ENCODE data around the gene KRT27.
"Not testable (repeated sequence)": the region's sequence is repeated elsewhere in the genome, so short reads cannot be mapped to it uniquely, and the experiment has no call there.

The KRT27 gene, protein sequence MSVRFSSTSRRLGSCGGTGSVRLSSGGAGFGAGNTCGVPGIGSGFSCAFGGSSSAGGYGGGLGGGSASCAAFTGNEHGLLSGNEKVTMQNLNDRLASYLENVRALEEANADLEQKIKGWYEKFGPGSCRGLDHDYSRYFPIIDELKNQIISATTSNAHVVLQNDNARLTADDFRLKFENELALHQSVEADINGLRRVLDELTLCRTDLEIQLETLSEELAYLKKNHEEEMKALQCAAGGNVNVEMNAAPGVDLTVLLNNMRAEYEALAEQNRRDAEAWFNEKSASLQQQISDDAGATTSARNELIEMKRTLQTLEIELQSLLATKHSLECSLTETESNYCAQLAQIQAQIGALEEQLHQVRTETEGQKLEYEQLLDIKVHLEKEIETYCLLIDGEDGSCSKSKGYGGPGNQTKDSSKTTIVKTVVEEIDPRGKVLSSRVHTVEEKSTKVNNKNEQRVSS

DNA sequence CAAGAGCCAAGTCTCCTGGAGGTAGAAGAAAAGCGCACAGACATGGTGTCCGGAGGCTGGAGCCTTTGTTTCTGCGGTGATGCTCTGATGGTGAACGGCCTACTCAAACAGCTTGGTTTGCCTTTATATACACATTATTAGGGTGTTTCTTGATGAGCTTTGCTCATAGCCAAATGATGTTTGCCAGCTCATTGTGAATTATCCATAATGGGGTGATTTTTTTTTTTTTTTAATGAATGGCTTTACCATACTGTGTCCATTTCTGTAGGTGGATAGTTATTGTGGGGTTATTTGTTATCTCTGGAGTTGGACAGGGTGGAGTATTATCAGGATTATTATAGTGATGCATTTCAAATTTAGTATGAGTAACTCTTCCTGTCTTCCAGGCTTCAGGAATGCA is at the start of gene KRT27:
TSS of gene KRT27 (minus strand) at position 101 of the 400 bp plus-strand sequence. CDS start at position 44, 57 bp downstream.
- no peak for DNase-seq

DNA sequence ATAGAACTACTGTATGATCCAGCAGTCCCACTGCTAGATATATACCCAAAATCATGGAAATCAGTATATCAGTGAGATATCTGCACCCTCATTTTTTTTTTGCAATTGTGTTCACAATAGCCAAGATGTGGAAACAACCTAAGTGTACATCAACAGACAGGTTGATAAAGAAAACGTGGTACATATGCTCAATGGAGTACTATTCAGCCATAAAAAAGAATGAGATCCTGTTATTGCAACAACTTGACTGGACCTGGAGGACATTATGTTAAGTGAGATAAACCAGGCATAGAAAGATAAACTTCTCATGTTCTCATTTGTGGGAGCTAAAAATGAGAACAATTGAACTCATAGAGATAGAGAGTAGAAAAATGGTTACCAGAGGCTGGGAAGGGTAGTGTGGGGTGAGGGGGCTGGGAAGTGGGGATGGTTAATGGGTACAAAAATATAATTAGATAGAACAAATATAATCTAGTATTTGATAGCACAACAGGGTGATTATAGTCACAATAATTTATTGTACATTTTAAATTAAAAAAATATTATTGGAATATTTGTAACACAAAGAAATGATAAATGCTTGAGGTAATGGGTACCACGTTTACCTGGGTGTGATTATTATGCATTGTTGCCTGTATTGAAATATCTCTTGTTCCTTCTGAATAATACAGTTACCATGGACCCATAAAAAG is 47.9 kb upstream of the KRT27 start:
- no peak for DNase-seq

DNA sequence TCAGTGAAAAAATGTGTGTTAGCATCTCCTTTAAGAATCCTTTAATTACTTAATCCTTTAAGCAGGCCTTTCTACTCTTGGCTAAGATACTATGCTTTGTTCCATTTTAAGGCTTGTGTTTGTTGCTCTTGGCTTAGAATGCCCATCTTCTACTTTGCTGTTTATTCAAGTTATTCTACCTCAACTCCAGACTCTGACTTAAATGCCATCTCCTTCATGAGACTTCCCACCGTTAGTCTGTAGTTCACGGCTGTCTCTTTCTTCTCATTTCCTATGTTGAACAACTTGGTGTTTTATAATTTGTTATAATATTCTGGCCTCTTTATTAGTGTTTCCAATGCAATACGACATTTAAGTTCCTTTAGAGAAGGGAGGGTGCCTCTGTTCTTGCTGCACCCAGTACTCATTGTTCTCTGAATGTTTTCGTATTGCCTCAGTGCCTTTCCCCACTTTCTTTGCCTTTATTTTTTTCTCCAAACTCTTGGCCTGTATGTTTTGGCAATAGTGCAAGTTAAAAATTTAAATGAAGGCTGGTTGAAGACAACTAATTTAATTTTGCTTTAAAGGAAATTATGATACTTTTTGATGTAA is 46.2 kb upstream of the KRT27 start:
- no peak for DNase-seq

DNA sequence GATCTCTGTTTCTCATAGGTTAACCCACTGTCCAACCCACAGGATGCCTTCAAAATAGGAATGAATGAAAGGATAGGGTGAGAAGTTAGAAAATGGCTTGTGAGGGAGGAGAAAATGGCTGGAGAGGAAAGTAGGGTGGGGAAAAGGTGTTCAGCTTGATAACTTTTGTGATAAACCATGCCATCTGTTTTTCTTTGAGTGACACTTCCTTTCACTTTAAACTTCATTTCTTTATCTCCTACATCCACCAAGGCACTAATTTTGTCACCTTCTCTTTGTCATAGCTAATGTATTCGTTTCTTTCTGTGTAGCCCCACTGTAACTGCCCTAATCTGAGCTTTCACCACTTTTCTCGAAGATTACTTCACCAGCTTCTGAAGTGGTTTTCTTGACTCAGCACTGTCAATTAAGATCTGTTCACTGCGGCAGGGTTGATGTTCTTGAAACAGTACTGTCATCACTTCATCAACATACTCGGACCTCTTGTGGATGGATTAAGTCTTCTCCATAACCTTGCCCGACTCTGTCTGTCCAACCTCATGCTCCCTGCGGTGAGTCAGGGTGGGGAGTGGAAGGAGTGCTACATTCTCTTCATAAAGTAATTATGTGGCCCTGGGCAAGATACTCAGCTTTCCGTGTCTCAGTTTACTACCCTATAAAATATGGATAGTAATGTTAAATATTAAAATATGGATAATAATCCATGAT is 45.5 kb upstream of the KRT27 start:
- DNase-seq = no peak

DNA sequence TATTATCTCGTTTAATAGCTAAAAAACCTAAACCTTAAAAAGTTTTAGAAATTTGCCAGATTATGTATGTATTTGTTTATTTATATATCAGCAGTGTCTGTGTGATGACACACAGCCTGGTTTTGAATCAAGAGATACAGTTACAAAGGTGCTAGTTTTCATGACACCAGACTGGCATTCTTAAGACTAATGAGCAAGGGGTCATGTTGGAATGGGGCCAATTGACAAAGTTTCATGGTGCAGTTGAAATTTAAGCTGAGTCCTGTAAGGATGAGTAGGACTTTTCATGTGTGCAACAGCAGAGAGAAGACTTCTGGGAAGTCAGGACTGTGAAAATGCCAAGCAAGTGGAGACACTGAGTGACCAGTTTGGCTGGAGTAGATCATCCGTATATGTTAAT is 43.2 kb upstream of the KRT27 start:
- no peak for DNase-seq

DNA sequence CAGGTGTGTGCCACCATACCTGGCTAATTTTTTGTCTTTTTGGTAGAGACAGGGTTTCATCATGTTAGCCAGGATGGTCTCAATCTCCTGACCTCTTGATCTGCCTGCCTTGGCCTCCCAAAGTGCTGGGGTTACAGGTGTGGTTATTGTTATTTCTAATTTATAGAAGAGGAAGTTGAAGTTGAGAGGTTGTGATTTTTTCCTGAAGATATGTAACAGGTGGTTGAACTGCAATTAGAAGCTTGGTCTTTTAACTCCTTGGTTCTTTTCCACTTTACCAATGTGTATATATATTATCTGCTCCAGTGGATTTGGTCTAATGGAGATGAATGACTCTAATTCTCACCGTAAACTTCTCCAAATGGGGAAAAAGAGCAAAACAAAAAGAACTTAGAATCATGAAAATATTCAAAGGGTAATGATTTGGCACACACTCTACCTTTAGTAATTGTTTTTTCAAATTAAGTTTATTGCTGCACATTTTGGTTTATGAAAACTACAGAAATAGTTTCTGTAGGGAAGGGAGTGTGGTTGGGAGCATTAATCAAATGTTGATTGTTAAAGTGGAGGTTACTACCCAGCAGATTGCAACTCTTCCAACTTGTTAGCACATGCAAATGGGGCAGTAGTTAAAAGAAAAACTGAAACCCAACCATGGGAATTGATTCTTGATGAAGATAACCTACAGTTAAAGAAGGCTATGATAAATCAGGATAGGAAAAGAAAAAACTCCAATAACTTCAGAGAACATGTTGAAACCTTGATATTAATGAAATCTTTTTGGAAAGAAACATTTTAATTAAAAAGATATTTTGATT is 41.9 kb upstream of the KRT27 start:
- no peak for DNase-seq

DNA sequence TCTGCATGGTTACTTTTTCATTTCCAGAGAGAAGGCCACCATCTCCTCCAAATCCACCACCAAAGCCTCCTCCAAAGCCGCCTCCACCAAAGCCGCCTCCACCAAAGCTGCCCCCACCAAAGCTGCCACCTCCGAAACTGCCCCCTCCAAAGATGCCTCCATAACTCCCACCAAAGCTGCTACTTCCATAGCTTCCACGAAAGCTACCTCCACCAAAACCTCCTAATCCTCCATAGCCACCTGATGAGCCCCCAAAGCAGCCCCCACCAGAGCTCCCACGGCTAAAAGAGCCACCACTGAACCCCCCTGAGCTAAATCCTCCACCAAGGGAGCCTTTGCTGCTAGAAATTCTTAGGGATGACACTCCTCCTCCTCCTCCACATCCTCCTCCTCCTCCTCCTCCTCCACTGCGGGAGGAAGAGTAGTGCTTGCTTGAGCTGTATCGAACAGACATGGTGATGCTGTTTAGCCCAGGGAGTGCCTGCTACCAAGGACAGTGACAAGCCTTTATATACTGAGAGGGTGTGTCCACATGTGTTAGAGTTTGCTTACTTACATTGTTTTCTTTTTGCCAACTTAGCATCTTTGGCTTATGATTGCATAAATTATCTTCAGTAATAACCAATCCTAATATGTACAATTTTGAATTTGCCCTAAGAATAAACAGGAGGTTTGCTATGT is 39.9 kb upstream of the KRT27 start, which contains the start of gene KRT10:
TSS of gene KRT10 (minus strand) at position 483 of the 681 bp plus-strand sequence. CDS start at position 454, 29 bp downstream.
- no peak for DNase-seq

DNA sequence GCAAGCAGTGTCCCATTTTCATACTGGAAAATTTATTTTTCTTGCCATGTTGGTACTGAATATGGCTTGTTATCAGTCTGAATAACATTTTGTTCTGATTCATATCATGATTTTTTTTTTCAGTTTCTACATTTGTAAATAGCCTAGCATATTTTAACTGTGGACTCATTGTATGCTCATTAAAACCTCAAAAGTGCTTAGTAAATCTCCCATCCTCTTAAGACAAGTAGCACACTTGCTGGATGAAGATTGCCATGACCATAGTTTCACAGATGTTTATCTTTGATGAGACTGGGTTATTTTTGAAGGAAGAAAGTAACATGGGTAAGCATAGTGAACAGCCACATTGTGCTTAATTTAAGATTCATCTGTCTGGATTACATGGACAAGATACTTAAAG is 39.2 kb upstream of the KRT27 start:
- no peak for DNase-seq

DNA sequence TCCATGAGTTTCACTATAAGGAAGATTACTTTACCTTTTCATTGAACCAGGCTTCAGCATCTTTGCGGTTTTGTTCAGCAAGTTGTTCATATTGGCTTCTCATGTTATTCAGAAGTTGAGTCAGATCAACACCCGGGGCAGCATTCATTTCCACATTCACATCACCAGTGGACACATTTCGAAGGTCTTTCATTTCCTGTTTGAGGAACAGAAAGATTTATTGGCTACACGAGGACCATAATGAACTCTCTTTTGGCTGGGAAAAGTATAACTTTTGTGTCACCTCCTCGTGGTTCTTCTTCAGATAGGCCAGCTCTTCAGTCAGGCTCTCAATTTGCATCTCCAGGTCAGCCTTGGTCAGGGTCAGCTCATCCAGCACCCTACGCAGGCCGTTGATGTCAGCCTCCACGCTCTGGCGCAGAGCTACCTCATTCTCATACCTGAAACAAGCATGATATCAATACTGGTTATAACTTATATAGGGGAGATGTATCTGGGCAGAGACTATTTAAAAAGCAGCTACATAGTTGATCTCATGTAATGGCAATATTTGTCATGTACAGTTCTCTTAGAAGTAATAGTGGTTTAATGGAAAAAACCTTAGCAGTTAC is 38.0 kb upstream of the KRT27 start:
- DNase-seq = no peak

DNA sequence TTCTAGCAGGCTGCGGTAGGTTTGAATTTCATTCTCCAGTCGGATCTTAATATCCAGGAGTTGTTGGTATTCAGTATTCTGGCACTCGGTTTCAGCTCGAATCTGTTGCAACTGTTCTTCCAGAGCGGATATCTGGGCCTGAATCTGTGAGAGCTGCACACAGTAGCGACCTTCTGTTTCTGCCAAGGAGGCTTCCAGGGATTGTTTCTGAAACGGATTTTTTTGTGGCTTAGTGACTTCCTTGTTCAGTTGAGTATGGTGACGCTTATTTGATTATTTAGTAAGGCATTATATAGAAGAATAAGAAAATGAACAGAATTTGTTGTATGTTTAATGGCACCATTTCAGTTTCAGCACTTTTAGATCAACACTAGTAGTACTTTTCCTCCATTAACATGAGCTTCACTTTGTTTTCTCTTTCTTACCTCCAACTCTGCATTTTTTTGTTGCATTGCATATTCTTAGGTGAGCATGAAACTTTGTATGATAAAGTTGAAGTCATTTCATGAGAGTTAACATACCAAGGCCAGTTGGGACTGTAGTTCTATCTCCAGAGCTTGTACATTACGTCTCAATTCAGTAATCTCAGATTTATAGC is 37.3 kb upstream of the KRT27 start:
- no peak for DNase-seq

DNA sequence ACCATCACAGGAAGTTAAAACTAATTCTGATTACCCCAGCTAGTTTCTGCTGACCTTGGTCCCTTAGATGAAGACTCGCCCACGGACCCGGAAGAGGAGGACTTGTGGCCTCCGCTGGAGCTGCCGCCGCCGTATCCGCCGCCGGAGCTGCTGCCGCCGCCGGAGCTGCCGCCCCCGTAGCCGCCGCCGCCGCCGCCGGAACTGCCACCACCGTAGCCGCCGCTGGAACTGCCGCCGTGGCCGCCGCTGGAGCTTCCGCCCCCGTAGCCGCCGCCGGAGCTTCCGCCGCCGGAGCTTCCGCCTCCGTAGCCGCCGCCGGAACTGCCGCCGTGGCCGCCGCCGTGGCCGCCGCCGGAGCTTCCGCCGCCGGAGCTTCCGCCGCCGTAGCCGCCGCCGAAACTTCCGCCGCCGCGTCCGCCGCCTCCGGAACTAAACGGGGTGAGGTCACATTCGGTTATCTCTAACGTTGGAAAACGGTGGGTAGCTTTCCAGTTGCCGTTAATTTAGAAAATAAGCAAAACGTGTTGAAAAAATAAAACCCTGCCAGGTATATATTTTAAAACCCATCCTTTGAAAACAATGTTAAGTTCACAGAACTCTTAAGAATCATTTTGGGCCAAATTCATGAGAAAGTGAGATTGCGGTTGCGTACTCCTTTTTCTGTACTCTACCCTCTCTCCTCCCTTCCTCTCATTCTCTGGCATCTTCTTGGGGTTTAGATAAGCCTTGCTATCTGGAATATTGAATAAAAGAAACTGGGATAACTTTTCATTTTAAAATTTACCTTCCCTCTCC is 36.6 kb upstream of the KRT27 start:
- peak; percentile 89 for DNase-seq

DNA sequence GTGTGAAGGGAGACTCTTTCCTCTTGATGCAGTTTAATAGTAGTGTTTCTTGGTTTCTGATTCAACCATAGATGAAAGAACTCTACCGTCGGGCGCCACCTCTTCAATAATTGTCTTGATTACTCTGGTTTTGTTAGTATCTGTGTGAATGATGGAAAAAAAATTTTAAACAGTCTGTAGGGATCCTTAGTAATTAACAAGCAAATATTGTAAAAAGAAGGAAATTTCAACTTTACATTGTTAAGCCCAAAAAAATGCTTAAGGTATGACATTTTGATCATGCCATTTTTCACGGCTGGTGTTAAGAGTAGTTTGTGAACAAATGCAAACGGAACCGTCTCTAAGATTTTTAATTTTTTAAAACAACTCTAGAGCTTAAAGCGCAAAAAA is 36.0 kb upstream of the KRT27 start:
- DNase-seq = no peak

DNA sequence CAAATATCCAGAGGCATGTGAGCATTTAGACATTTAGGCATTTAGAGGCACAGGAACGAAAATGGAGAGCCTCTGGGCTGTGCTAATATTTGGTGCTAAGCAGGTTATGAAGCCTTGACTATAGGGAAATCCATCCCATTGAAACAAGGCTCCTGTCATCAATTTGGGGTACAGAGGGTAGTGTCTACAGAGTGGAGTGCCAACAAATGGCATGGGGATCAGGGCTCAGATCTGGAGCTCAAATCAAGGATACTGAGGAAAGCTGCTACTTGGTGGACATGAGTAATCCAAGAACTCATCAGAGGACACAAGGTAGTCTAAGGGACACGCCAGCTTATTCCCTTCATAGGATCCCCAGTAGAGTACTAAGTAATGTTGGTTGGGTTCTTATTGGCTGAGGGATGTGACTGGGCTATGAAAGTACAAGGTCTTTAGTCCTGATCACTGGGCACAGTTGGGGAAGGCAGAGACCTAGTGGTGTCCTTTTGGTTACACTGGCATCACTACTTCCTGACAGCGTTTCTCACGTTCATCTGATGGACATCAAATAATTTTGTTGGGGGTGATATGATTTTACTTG is 34.8 kb upstream of the KRT27 start:
- DNase-seq = no peak

DNA sequence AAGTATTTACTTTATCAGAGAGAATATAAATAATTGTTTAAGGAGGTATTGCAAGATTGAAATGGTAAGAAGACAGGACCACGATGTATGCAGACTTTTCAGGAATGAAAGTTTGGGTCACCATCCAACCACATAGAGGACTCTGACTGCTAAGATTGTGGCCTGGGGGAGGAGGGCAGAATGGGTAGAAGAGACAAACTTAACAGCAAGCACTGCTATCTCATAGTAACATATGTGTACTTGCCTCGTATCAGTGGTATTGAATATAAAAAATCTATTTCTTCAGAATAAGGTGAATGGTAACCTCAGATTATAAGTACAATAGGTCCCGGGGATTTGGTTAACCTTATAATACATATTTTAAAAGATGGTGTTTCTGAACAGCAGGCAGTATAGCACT is 34.2 kb upstream of the KRT27 start:
- no peak for DNase-seq

DNA sequence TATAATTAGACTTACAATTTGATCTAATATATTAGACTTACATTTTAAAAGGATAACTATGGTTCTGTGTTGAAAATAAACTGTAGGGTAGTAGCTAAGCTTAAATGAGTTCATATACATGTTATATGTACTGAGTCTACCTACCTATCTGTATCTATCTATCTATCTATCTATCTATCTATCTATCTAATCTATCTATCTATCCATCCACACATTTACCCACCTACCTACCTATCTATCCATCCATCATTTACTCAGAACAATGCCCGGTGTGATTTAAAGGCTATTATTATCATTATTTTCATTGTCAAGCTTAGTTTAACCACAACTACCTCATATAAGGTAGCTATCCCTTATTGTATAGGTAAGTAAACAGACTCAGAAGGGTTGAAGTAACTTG is 33.0 kb upstream of the KRT27 start:
- DNase-seq = no peak

DNA sequence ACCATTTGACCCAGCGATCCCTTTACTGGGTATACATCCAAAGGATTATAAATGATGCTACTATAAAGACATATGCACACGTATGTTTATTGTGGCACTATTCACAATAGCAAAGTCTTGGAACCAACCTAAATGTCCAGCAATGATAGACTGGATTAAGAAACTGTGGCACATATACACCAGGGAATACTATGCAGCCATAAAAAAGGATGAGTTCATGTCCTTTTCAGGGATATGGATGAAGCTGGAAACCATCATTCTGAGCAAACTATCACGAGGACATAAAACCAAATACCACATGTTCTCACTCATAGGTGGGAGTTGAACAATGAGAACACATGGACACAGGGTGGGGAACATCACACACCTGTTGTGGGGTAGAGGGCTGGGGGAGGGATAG is 32.3 kb upstream of the KRT27 start:
- not testable (repeated sequence) for DNase-seq

DNA sequence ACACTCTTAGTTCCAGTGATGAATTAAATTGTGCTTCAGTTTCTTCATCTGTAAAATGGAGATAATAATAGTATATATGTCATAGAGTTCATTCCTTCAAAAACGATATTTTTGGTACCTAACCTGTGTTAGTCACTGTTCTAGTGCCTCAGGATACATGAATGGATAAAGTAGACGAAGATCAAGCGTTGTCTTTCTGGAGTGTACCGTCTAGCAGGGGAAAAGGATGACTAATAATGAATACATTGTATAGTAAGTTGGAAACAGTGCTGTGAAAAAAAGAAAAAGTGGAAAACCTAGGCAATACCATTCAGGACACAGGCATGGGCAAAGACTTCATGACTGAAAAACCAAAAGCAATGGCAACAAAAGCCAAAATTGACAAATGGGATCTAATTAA is 31.5 kb upstream of the KRT27 start:
- no peak for DNase-seq

DNA sequence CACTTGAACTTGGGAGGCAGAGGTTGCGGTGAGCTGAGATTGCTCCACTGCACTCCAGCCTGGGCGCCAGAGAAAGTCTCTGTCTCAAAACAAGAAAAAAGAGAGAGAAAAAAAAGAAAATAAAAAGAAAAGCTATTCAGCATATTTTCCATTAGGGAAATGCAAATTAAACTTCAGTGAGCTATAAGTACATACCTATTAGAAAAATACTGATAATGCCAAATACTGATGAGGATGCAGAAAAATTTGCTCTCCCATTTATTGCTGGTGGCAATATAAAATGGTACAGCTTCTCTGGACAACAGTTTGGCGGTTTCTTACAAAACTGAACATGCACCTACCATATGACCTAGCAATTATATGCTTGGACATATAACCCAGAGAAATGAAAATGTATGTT is 30.3 kb upstream of the KRT27 start:
- no peak for DNase-seq

DNA sequence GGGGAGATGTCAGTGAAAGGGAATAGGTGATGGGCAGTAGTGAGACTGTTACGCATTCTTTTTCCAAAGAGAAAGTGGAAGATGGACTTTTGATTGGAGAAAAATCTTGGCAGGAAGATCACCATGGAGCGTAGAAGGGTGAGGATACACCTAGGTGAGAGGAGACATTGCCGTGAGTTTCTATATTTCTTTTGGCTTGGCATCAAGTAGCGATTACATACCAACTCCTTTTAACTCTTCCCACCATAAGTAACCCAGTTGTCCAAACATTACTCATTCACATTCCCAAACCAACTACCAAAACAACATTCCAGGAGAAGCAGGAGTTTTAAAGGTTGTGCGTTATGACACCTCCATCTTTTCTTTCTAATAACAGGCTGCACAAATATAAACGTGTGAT is 28.1 kb upstream of the KRT27 start:
- no peak for DNase-seq

Data from RPMI8226 (cell line).